Inflammatory macrophage treated with lipopolysaccharide for 4 hours (primary cell): ENCODE results near the gene MSGN1.

ENCODE experiments used
- DNase-seq: peaks from one replicate; pipeline ENCODE4 v3.0.0-alpha.2; 2020

Gene MSGN1, protein sequence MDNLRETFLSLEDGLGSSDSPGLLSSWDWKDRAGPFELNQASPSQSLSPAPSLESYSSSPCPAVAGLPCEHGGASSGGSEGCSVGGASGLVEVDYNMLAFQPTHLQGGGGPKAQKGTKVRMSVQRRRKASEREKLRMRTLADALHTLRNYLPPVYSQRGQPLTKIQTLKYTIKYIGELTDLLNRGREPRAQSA

DNA sequence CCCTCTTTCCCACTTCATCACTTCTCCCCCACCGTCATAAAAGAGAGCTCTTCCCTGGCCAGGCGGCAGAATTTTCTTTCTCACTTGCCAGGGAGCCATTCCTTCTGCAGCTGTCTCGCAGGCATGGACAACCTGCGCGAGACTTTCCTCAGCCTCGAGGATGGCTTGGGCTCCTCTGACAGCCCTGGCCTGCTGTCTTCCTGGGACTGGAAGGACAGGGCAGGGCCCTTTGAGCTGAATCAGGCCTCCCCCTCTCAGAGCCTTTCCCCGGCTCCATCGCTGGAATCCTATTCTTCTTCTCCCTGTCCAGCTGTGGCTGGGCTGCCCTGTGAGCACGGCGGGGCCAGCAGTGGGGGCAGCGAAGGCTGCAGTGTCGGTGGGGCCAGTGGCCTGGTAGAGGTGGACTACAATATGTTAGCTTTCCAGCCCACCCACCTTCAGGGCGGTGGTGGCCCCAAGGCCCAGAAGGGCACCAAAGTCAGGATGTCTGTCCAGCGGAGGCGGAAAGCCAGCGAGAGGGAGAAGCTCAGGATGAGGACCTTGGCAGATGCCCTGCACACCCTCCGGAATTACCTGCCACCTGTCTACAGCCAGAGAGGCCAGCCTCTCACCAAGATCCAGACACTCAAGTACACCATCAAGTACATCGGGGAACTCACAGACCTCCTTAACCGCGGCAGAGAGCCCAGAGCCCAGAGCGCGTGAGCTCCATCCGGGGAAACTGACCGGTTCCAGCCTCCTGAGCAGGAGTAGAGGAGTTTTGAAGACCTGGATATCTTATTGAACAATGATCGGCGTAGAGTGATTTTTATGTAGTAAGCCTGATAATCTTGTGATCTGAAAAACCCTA, at the start of gene MSGN1:
Gene MSGN1 (plus strand): TSS at position 65 of the 850 bp plus-strand sequence. CDS start 59 bp downstream, at position 124.
- DNase-seq, result no peak

DNA sequence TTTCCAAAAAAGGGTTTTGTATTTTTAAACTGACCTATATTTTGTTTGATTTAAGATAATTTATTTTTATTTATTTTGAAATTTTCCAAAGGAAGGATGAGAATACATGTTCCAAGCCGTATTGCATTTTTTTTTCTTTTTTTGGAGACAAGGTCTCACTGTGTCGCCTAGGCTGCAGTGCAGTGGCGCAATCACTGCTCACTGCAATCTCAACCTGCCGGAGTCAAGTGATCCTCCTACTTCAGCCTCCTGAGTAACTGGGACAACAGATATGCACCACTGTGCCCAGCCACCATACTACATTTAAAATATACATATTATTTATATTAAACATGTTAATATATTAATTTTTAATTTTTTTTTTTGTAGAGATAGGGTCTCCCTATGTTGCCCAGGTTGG, 47.4 kb upstream of the MSGN1 start:
- DNase-seq, result no peak

DNA sequence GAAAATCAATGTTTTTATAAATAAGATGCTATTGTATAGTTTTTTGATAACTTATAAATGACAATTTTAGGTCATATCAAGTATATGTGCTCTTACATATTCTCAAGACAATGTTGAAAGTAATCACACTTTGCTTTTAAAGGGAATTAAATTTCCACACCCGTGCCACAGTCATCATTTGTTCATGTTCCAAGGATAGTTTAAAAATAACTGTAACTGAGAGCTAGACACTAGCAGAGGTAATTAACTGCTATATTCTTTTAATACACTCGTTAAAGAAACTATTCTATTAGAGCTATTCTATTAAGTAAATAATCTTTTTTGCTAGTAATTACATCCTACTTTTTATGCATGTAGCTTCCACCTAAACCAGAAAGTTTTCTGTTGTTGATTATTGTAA, 44.3 kb upstream of the MSGN1 start:
- no peak for DNase-seq

DNA sequence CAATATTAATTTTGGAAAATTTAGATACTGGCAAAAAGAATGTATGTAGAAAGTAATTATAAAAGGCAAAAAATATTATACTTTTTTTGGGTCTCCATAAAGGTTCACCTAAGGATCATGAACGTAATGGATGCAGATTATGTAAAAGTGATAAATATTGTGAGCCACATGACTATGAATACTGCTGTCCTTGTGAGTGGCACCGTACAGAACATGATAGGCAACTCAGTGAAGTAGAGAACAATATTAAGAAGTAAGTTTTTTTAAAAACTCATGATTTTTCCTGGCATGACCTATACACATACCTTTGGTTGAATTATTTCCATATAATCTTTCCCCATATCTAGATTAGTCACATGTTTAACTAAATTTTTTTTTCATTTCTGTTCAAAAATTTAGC, 43.7 kb upstream of the MSGN1 start:
- DNase-seq, result no peak

DNA sequence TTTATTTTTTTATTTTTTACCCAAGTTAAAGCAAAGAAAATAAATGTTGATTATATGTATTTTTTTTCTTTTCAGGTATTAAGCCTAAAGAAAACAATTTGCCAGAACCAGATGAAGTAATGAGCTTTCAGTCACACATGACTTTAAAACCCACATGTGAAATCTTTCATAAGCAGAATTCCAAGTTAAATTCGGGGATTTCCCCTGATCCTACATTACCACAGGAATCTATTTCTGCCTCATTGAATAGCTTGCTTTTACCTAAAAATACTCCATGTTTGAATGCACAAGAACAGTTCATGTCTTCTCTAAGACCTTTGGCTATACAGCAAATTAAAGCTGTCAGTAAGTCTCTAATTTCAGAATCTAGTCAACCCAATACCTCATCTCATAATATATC, 35.7 kb upstream of the MSGN1 start:
- DNase-seq, result no peak

DNA sequence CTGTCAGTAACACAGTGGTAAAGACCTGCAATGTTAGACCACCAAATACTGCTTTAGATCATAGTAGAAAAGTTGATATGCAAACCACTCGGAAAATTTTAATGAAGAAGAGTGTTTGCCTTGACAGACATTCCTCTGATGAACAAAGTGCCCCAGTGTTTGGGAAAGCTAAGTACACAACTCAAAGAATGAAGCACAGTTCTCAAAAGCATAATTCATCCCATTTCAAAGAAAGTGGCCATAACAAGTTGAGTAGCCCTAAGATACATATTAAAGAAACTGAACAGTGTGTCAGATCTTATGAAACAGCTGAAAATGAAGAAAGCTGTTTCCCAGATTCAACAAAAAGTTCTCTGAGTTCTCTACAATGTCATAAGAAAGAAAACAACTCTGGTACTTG, 34.8 kb upstream of the MSGN1 start:
- no peak for DNase-seq

DNA sequence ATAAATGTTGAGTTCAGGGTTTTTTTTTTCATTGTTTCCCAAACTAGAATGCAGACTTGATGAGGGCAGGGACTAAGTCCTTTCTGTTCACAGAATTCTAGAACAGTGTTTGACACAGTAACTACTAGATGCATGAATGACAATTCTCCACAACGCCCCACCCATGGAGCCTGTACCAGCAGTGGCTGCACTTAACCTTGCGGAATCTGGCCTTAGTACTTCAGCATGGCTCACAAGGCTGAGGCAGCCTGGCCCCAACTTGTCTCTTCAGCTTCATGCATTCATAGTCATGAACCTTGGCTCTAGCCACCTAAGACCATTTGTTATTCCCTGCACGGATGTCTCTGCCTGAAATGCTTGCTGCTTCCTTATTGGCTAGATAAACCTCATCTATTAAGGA, 29.5 kb upstream of the MSGN1 start:
- DNase-seq, result no peak

DNA sequence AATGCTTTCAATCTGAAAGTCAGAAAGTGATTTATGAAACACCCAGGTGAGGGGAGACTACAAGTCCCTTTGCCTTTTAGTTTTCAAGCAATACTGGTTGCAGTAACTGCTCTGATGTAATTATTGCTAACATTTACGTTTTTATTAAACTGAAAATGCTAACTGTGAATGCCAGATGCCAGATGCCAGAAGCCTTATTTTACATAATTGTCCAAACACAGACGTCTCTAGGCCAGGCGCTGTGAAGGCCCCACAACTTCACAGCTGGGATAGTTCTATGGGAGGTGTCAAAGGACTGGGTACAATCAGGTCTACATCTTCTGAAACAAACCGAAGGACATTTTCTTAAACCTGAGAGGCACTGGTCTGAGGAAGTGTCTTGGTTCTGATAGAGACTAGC, 27.5 kb upstream of the MSGN1 start:
- no peak for DNase-seq

DNA sequence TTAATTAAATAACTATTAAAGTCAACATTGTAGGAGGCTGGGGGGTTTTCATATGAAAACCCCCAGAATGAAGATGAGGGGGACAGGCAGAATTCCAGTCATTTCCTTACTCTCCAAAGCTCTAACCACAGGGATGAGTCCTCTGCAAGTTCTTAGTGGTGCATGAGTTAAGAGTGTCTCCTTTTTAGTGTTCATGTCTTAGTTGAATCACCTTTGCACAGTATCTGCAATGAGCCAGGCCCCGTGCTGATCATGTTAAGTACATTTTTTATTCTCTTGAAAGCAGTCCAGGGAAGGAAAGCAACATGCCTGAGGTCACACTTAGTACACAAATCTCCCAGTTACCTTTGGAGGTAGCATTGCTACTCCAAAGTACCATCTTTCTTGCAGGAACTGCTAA, 25.7 kb upstream of the MSGN1 start:
- DNase-seq, result no peak

DNA sequence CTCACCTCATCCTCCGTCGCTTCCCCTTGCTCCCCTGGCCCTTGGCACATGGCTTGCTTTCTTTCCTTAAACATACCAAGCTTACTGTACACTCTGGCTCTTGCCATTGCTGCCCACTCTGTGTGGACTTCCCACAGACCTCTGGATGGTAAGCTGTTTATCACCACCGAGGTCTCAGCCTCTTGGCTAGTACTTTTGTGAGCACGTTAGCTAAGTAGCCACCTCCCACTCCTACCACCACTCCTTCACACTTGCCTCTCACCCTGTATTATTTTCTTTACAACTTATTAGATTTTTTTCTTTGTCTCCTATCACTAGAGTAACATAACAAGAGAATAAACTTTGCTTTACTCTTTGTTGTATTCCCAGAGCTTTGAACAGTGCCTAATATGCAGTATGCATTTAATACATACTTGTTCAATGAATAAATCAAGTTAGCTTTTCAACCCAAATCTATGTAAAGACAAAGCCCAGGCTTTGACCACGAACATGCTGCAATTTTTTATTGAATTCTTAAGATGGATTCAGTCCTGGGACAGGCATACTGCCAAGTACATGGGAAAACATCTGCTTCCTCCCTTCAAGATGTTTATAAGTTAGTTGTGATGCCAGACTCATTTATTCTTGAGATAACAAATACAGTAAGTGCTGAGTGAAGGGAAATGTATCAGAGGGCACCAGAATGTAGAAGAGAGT, 25.0 kb upstream of the MSGN1 start:
- DNase-seq, result no peak

DNA sequence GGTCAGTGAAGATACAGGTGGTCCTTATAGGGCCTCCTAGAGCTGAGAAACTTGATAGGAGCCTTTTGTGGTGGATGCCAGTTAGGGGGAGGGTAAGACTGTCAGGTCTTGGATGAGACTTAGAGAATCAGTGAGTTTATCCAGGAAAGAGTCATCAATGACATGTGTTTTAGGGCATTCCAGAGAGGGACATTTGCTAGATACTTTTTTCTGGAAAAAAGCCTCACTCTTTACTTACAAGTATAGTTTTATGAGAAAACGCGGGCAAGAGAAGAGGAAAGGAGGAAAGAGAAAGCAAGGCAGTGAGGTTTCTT, 24.5 kb upstream of the MSGN1 start:
- DNase-seq, result no peak

DNA sequence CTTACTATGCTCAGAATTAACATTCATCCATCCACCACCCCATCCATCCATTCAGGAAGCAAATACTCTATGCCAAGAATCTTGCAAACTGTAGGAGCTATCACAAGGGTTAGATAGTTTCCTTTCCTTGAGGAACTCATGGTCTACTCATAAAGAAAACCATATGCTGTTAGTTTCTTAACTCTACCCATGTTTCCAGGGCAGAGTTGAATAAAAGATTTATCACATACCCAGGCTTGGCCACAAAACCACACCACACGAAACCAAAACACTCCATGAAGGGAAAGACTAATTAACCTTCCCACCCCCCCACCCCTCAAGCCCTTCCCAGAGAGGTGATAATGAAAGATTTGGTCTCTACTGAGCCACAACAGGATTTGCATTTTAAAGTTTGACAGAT, 23.7 kb upstream of the MSGN1 start:
- peak; percentile 21 for DNase-seq

DNA sequence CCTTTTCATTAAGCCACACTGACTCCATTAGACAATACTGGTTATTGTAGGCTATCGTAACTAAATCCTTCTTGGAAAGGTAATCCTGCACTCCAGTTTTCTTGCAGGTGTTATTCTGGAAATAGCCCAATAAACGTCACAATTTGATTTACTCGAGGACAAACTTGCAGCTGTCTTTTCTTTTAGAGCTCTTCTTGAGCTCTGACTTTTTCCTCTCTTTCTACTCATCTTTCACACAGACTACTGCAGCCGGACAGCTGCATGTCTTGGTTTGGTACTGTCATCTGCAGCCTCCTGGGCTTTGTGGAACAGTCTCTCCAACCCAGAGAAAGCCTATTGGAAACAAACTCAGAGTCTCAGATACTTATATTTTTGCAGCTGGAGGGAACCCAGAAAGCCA, 23.0 kb upstream of the MSGN1 start:
- DNase-seq, result no peak

DNA sequence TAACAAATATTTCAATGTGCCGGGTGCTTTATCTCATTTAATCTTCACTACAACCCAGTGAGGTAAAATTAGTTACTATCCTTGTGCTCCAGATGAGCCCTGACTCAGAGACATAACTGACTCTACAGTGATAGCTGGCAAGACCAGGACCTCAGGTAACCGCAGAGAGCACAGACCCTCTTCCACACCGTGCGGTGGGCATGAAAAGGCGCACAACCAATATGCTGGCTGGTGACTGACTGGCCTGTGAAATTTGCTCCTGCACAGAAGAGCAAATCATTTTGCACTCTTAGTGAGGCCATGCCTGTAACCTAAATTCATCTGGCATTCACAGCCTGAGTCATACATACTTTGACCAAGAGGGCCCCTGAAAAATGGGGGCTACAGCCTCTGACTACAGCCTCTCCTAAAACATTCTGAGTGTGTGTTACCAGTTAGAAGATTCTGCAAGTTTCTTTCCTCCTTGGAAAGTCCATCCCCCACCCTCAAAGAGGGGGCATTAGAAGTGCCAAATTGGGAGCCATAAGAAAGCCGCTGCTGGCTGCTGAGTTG, 22.4 kb upstream of the MSGN1 start:
- no peak for DNase-seq

DNA sequence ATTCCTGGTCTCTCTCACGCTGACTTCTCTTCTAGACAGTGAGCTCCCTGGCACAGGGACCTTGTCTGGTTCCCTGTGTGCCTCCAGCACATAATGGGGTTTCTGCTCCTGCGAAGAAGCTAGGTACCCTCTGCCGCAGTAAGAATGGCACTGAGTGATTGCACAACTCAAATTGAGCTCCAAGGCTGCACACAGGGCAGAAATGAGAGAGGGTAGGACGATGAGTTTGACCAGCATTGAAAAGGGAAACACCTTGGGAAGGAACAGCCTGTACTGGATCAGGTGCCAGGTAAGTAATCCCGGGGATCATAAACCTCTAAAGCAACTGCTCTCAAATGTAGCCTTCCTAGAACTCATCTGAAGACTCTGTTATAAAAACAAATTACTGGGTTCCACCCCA, 21.0 kb upstream of the MSGN1 start:
- no peak for DNase-seq

DNA sequence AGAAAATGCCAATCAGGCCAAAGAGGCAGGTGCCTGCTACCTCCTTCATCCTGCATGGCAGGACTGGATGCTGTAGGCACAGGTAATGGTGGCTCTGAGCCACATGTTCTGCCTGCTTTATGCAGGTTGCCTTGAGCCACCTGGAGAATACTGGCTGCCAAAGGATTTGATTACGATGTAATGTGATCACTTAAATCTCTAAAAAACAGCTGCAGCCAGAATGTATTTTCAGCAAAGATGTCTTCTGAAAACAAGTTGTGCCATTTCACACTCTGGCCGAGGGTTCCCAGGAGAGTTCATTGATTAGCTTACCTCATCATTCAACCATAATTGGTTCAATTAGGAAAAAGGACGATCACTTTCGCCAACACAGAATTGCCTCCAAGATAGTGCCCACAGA, 17.9 kb upstream of the MSGN1 start:
- no peak for DNase-seq

DNA sequence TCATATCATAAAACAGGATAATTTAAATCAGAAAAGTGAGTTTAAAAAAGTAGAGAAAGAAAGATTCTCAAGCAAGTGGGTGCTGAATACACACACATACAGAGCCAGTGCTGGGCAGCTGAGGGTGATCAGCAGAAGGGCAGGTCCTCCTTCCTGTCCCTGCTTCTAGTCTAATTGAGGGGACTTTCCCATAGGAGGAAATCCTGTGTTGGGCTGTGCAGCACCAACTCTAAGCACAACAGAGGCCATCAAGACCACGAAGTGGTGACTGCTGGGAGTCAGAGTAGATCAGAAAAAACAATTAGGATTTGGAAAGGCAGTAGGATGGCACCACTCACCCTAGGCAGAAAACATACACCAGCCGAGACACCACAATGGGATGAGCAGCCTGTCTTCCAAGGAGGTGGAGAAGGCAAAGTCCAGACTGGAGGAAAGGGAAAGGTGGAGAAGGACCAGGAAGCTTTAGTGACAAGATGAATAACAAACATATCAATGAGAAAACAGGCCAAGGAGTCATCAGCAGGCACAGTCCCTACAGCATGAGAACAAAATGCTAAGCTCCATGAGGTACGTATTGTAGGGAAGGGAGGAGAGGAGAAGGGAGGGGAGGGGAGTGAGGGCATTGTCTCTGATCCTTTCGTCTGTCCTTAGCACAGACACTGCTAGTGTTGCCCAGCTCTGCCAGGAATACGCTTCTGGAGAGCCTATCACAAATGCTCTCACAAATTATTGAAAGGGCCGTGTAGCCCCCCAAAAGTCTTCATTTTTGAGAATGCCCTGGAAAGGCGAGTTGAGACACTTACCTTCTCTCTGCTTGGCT, 16.7 kb upstream of the MSGN1 start:
- no peak for DNase-seq

DNA sequence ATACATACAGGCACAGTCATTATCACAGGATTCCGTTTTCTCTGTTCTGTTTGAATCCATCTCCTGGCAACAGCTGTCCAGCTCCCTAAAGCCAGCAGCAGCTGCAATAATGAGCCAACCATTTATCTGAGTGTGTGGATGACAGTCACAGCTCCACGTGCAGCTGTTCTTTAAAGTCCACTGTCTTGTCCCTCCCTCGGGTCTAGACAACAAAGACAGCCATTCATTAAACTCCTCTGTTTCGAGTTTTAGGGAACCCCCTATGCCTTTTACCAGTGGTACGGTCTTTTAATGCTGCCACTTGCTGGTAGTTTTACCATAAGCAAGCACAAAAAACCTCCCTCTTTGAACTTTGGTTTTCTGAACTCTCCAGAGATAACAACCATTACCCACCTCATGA, 16.0 kb upstream of the MSGN1 start:
- no peak for DNase-seq

DNA sequence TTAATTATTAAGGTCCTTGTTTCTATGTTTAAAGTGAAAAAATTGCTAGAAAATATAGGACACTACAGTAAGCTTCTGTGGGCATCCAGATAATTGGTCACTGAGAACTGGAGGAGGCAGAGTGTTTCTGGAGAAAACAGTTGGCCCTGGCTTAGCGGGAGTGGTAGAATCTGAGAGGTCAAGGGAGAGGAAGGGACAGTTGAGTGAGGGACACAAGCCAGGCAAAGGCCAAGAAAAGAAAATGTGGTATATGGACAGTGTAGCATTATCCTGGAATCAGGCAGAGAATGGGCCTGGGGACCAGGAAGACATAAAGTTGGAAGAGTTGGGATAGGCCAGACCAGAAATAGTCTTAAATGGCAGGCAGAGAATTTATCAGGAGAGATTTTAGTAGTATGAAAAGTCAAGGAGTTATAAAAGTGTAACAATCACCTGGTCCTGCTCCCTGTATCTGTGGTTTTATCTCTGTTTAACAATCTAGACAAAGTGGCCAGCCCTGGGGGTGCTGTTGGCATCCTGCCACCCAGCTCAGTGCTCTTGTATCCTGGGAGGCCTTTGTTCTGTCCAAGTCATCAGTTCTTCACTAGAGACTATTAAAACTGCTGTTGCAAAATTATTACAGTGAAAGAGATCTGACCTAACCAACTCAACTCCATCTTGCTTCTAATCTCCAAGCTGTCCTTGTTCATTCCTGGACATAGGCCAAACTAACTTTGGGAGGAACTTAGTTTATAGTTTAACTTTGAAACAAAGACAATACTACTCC, 15.4 kb upstream of the MSGN1 start:
- DNase-seq, result no peak

DNA sequence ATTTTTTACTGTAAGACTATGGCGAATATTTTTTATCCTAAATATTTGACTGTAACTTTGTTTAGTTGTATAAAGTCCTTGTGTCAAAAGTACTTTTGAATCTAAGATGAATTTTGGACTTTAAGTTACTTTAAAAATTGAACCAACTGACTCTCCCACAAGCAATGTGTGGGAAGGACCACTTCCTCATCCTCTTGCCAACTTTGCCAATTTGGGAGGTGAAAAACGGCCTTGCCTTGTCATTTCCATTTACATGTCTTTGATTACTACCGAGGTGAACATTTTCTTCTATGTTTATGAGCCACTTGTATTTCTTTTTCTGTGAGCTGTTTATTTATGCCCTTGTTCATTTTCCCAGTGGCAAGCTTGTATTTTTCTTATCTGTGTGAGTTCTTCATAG, 12.8 kb upstream of the MSGN1 start:
- DNase-seq, result peak; percentile 71

DNA sequence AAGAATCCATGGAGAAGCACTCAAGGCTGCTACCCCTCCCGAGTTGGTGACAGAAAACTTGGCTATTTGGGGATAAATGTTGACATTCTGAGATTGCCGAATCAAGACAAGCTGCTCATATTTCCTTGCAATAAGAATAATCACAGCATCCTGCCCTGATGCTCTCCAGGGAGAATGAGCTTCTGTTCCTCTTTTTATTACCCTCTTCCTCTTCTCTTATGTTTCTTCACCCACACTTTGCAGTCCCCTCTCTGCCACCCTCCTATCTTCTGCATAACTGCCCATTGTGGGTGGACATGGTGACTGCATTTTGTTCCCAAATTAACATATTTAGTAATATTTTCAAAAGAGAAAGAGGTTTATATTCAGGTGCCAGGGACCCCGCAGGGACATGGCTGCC, 11.9 kb upstream of the MSGN1 start:
- DNase-seq, result peak; percentile 94

DNA sequence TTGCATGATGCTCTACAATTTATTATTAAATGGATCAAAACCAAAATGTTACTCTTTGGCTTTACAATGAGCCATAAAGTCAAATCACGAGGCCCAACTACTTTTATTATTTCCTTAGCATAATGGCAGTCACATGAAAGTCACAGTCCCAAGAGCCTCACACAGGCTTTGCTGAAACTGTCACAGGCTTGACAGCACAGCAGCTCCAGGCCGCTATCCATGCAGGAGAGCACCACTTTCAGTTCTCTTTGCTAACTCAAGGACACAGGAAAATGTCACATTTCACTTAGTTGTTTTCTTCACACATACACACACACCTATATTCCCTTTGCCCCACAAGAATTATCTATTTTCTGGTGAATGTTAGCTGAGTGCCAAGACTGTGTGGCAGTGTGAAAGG, 11.1 kb upstream of the MSGN1 start:
- DNase-seq, result peak; percentile 87
